GM12878 (cell line): ENCODE results near the gene RARRES2. TPM values are rescaled to one million over a fixed set of nuclear protein-coding genes. Genes with fewer than 3 reads are reported as not detected.
A peak's percentile ranks its signal among the peaks of the same experiment; 100 is the strongest.

Experiments
- ATAC-seq: fragments of 200-7000 bp; cut with Tn5 transposase; 3 replicates; pipeline ENCODE4 v1.9.1; 2020; ENCODE audit warnings: mild to moderate bottlenecking, moderate library complexity
- BruUV-seq: library from RNA; stranded (reverse); fragments of 400-500 nt; replicated peaks from 2 replicates; lab custom pipeline; 2021; lab: Mats Ljungman, UMichigan
- CTCF ChIA-PET: fragments of 300-600 bp; sonication (Branson Sonifier 250); formaldehyde crosslinking; extraction: SDS; loops from one replicate; lab custom pipeline; 2021; ENCODE audit warnings: inconsistent platforms; lab: Yijun Ruan, JAX
- POLR2A ChIA-PET: fragments of 350-600 bp; formaldehyde crosslinking; extraction: SDS; loops from one replicate; lab custom pipeline; 2021; ENCODE audit warnings: inconsistent platforms; lab: Charles Lee
- RAD21 ChIA-PET: fragments of 300-600 bp; sonication (Branson Sonifier 250); formaldehyde crosslinking; loops from one replicate; lab custom pipeline; 2023; ENCODE audit warnings: antibody characterized with exemption; ENCODE audit not compliant: unreplicated experiment; lab: Charles Lee
- SMC1A ChIA-PET: fragments of 300-600 bp; sonication (Branson Sonifier 250); formaldehyde crosslinking; loops from one replicate; lab custom pipeline; 2023; ENCODE audit not compliant: unreplicated experiment, uncharacterized antibody; lab: Charles Lee
- DNase-seq: peaks from one replicate; pipeline ENCODE4 v3.0.0-alpha.2; 2011; ENCODE audit warnings: low read depth, low spot score
- FAIRE-seq: peaks from 3 replicates; lab custom pipeline; 2011; peaks lifted over from hg19 to GRCh38; lab: Jason Lieb, UNC
- H2AFZ ChIP-seq: 2 replicates; pipeline ENCODE4 v1.6.0; 2011; ENCODE audit warnings: low read depth, low read length, control low read depth; ENCODE audit not compliant: control insufficient read depth
- H3K27ac ChIP-seq: 2 replicates; pipeline ENCODE4 v1.5.1; 2011; ENCODE audit warnings: control low read depth; ENCODE audit not compliant: control insufficient read depth, insufficient read depth
- H3K27me3 ChIP-seq, 2 experiments: replicated peaks in 1 of 2; 2 replicates each; pipeline versions ENCODE4 v1.6.0 to v1.6.1; 2011; ENCODE audit warnings: low read length in 1 of 2; ENCODE audit not compliant: control insufficient read depth in 2 of 2, insufficient read depth in 2 of 2
- H3K36me3 ChIP-seq, 2 experiments: 2 replicates each; pipeline ENCODE4 v1.5.1; 2011; ENCODE audit warnings: low read length in 1 of 2; ENCODE audit not compliant: control insufficient read depth in 2 of 2, insufficient read depth in 2 of 2
- H3K4me1 ChIP-seq: 2 replicates; pipeline ENCODE4 v1.6.1; 2011; ENCODE audit warnings: mild to moderate bottlenecking, low read length, moderate library complexity, mixed read lengths; ENCODE audit not compliant: control insufficient read depth, insufficient read depth
- H3K4me2 ChIP-seq: 2 replicates; pipeline ENCODE4 v1.6.0; 2011; ENCODE audit warnings: control low read depth; ENCODE audit not compliant: control insufficient read depth, insufficient read depth
- H3K4me3 ChIP-seq: fragments of 200-600 bp; sonication (generic); 2 replicates; pipeline ENCODE4 v1.5.1; 2016
- H3K79me2 ChIP-seq: 2 replicates; pipeline ENCODE4 v1.6.0; 2011; ENCODE audit warnings: low read length; ENCODE audit not compliant: control insufficient read depth, insufficient read depth
- H3K9ac ChIP-seq: 2 replicates; pipeline ENCODE4 v1.8.0; 2011; ENCODE audit warnings: low read length, control low read depth, mixed read lengths; ENCODE audit not compliant: control insufficient read depth, insufficient read depth
- H3K9me3 ChIP-seq: replicated peaks from 3 replicates; pipeline ENCODE4 v1.5.1; 2011; ENCODE audit warnings: mild to moderate bottlenecking, low read length; ENCODE audit not compliant: control insufficient read depth, insufficient read depth
- H4K20me1 ChIP-seq: 2 replicates; pipeline ENCODE4 v1.6.0; 2011; ENCODE audit not compliant: control insufficient read depth, insufficient read depth
- LARP7 ChIP-seq: fragments of 450-650 bp; IDR thresholded peaks from 2 replicates; pipeline ENCODE4 v1.6.1; 2017; ENCODE audit warnings: mild to moderate bottlenecking
- POLR2AphosphoS5 ChIP-seq: IDR thresholded peaks from 2 replicates; pipeline ENCODE4 v1.6.1; 2011; ENCODE audit warnings: mild to moderate bottlenecking, low read length, inconsistent platforms
- RBBP5 ChIP-seq: fragments of 200-600 bp; sonication (generic); conservative IDR thresholded peaks from 2 replicates; pipeline ENCODE4 v1.6.1; 2016
- WGBS: methylation state at CpG from one replicate; pipeline ENCODE4 v1.1.6; 2016; ENCODE audit warnings: low lambda C conversion rate; ENCODE audit not compliant: insufficient replicate concordance, insufficient coverage; ENCODE audit errors: missing lambda C conversion rate; 5-methylcytosine and 5-hydroxymethylcytosine counted together
- in situ Hi-C: fragments of 300-500 bp; cut with MboI; formaldehyde crosslinking; loops from 9 replicates; pipeline ENCODE4 v1.14.3; 2018; ENCODE audit warnings: mixed read lengths
- intact Hi-C: fragments of 100-400 bp; cut with micrococcal nuclease; formaldehyde crosslinking; loops from one replicate; pipeline ENCODE4 v1.14.2; 2022; ENCODE audit not compliant: unreplicated experiment
- polyA plus RNA-seq, 11 experiments: library from polyadenylated mRNA; depleted of rRNA in 4 of 11; unstranded in 6 of 11; stranded (reverse) in 5 of 11; fragments of >200 nt; fragmentation: Nextera tagmentation in 4 of 11; fragmentation: Illumina TruSeq in 1 of 11; extraction: Ambion mirVana in 4 of 11; extraction: Trizol in 1 of 11; gene quantifications; 1 replicate in 1 of 11; 2 replicates in 10 of 11; pipeline versions ENCODE4 v1.2.1 to v1.2.3, GENCODE V29; 2011 to 2016; ENCODE audit warnings: inconsistent platforms in 2 of 11, missing spikeins in 2 of 11, low read depth in 1 of 11
- total RNA-seq, 4 experiments: library from RNA; depleted of rRNA in 3 of 4; stranded (reverse); fragments of >200 nt in 3 of 4; fragmentation: Illumina TruSeq in 1 of 4; extraction: Trizol in 1 of 4; gene quantifications; 2 replicates each; pipeline versions ENCODE4 v1.2.1 to v1.2.3, GENCODE V29; 2013 to 2021

Gene RARRES2
- total and polyA plus RNA-seq, 10 of the 15 experiments (the other 5 are each of a cell fraction or from before 2014, with no cell fraction given) = 0.13 to 2.2 (median 0.40) TPM; not detected in 3

- H2AFZ ChIP-seq = no peak overlapping the region
- POLR2A ChIA-PET = interaction anchor here (0.8 to 6.2 kb wide), 5 partner anchors 15 to 50 kb away, joined by 3 to 89 read pairs (median 4); partner anchors contain the start of genes ACTR3C and LRRC61
- TF ChIP-seq LARP7 (0 out of 2 replicates have a peak, but pooled peaks have one; percentile 20), RBBP5 (no peak), POLR2AphosphoS5 (peak; percentile 57)
- H3K79me2 ChIP-seq = peaks cover 63% of the 10 kb centered on the region
- RAD21 ChIA-PET = interaction anchor here (0.8 to 2.9 kb wide), 5 partner anchors 7 to 33 kb away, joined by 3 to 15 read pairs (median 5); a partner anchor contains a TSS
- peaks cover 47% of the 10 kb centered on the region for H3K4me1 ChIP-seq
- CTCF ChIA-PET = interaction anchor here (0.9 to 2.1 kb wide), 7 partner anchors 12 to 78 kb away, joined by 3 to 22 read pairs (median 4); a partner anchor contains a TSS
- in situ Hi-C loops (no loop called here), intact Hi-C loops (no loop called here)
- no peaks in the 10 kb centered on the region for H3K9me3 ChIP-seq
- H4K20me1 ChIP-seq = no peaks in the 10 kb centered on the region; the same call in 1 of the 2 replicates
- SMC1A ChIA-PET = interaction anchor here (0.9 to 3.0 kb wide), 5 partner anchors 17 to 37 kb away, joined by 3 to 21 read pairs (median 3); a partner anchor contains a TSS
- 90% methylated on average over 21 of the region's 21 CpGs for WGBS
- peak; percentile 3; the same call in 2 of the 3 replicates for ATAC-seq
- BruUV-seq = TSS peak; percentile 6
- FAIRE-seq = no peak
- peak overlapping the region; percentile 24; the same call in 1 of the 2 replicates for H3K9ac ChIP-seq
- peak overlapping the region; percentile 70 for H3K27ac ChIP-seq
- no peak for DNase-seq
- peaks cover 17 to 20% of the 10 kb centered on the region in 2 experiments for H3K36me3 ChIP-seq
- peak overlapping the region; percentile 58; the same call in 1 of the 2 replicates for H3K4me2 ChIP-seq
- peak overlapping the region; percentile 58; the same call in 1 of the 2 replicates for H3K4me3 ChIP-seq
- H3K27me3 ChIP-seq = no peaks in the 10 kb centered on the region
Measured at GRCh38 chr7:150373049-150373801, 31.8 kb upstream of the RARRES2 start.
